Colonic mucosa (tissue), 4 donors: ENCODE results near the gene FGF9. TPM values are rescaled to one million over a fixed set of nuclear protein-coding genes. Genes with fewer than 3 reads are reported as not detected.

Experiments
- DNase-seq: peaks from one replicate; pipeline ENCODE4 v3.0.0-alpha.2; 2020
- H3K27ac ChIP-seq: fragments of 200-600 bp; one replicate; pipeline ENCODE4 v1.8.0; 2021
- H3K27me3 ChIP-seq: fragments of 200-600 bp; one replicate; pipeline ENCODE4 v1.8.0; 2021
- H3K36me3 ChIP-seq: fragments of 200-600 bp; one replicate; pipeline ENCODE4 v1.8.0; 2021
- H3K4me1 ChIP-seq: fragments of 200-600 bp; one replicate; pipeline ENCODE4 v1.8.0; 2021; ENCODE audit warnings: mild to moderate bottlenecking
- H3K4me3 ChIP-seq: fragments of 200-600 bp; one replicate; pipeline ENCODE4 v1.8.0; 2021
- H3K9ac ChIP-seq, 2 donors: one replicate each; pipeline ENCODE4 v1.7.0; 2013; ENCODE audit warnings: control low read depth in 2 of 2, low read depth in 2 of 2, low read length in 2 of 2
- H3K9me3 ChIP-seq: fragments of 200-600 bp; one replicate; pipeline ENCODE4 v1.8.0; 2021
- CTCF ChIP-seq: fragments of 200-600 bp; IDR thresholded peaks from one replicate; pipeline ENCODE4 v1.8.0; 2022; ENCODE audit warnings: antibody characterized with exemption, mild to moderate bottlenecking
- intact Hi-C: fragments of 100-400 bp; cut with DNase I; formaldehyde crosslinking; loops from one replicate; pipeline ENCODE4 v1.14.1; 2022
- total RNA-seq, 2 donors: library from RNA; stranded (reverse); fragmentation: NEBNext Ultra II Directional in 1 of 2; extraction: Animal tissue kit (Norgen Biotek cat#: 25700) in 1 of 2; gene quantifications; one replicate each; pipeline ENCODE4 v1.2.1, GENCODE V29; 2021
- donor health status: healthy.
- donor health status: DM: no; HTN: no; CAD: no.
- donor health status: DM: no; HTN: no; CAD: no.

FGF9 gene
- total RNA-seq, 2 donors from 2014 or later = 0.67 to 1.2 TPM

GRCh38 chr13:21672287-21672680, 1.4 kb downstream of the FGF9 start:
- Histone ChIP-seq H3K9me3 (no peaks in the 10 kb centered on the region), H3K36me3 (no peaks in the 10 kb centered on the region), H3K4me3 (peak overlapping the region; percentile 65), H3K27me3 (peaks cover 10% of the 10 kb centered on the region), H3K4me1 (peaks cover 27% of the 10 kb centered on the region), H3K27ac (no peak overlapping the region), H3K9ac (peak overlapping the region in 1 of 2 donors; percentile 40)
- intact Hi-C loops = no loop called here
- no peak for TF ChIP-seq CTCF
- no peak for DNase-seq

GRCh38 chr13:21672796-21673538, 2.1 kb downstream of the FGF9 start:
- Histone ChIP-seq H3K4me1 (peaks cover 27% of the 10 kb centered on the region), H3K27me3 (peaks cover 10% of the 10 kb centered on the region), H3K4me3 (peak overlapping the region; percentile 68), H3K27ac (no peak overlapping the region), H3K9ac (peak overlapping the region; percentile 55 to 58), H3K9me3 (no peaks in the 10 kb centered on the region), H3K36me3 (no peaks in the 10 kb centered on the region)
- TF ChIP-seq CTCF = no peak
- intact Hi-C loops = no loop called here
- peak; percentile 31 for DNase-seq

- DNase-seq = no peak
- peaks cover 10% of the 10 kb centered on the region for H3K27me3 ChIP-seq
These were observed 2.6 kb downstream of the FGF9 start for GRCh38 chr13:21673539-21673788.

GRCh38 chr13:21673789-21674489, 3.1 kb downstream of the FGF9 start:
- H3K4me3 ChIP-seq = peak overlapping the region; percentile 68
- peak; percentile 56 for DNase-seq
- intact Hi-C loops = no loop called here
- H3K9me3 ChIP-seq = no peaks in the 10 kb centered on the region
- no peak overlapping the region for H3K27ac ChIP-seq
- H3K27me3 ChIP-seq = peaks cover 10% of the 10 kb centered on the region
- H3K9ac ChIP-seq = peak overlapping the region; percentile 53 to 58
- H3K36me3 ChIP-seq = no peaks in the 10 kb centered on the region
- no peak for TF ChIP-seq CTCF
- peaks cover 23% of the 10 kb centered on the region for H3K4me1 ChIP-seq

More at GRCh38 chr13:21673539-21673788, 2.6 kb downstream of the FGF9 start:
- H3K4me1 ChIP-seq = peaks cover 27% of the 10 kb centered on the region
- H3K4me3 ChIP-seq = peak overlapping the region; percentile 68
- H3K9ac ChIP-seq = peak overlapping the region; percentile 55 to 58
- intact Hi-C loops = no loop called here
- no peak for TF ChIP-seq CTCF
- H3K27ac ChIP-seq = no peak overlapping the region
- H3K36me3 ChIP-seq = no peaks in the 10 kb centered on the region
- no peaks in the 10 kb centered on the region for H3K9me3 ChIP-seq

- intact Hi-C loops = no loop called here
- H3K4me1 ChIP-seq = peaks cover 23% of the 10 kb centered on the region
- peaks cover 10% of the 10 kb centered on the region for H3K27me3 ChIP-seq
- no peaks in the 10 kb centered on the region for H3K36me3 ChIP-seq
- no peaks in the 10 kb centered on the region for H3K9me3 ChIP-seq
- DNase-seq = peak; percentile 36
- no peak overlapping the region for H3K27ac ChIP-seq
- TF ChIP-seq CTCF = no peak
- peak overlapping the region; percentile 68 for H3K4me3 ChIP-seq
- peak overlapping the region; percentile 12 to 53 for H3K9ac ChIP-seq
These were observed 3.7 kb downstream of the FGF9 start for GRCh38 chr13:21674490-21675009.
